Activated naive CD4-positive, alpha-beta T cell treated with anti-CD3 and anti-CD28 coated beads for 36 hours (primary cell): ENCODE data around the gene KCNQ4. TPM values are rescaled to one million over a fixed set of nuclear protein-coding genes. Genes with fewer than 3 reads are reported as not detected.

Source experiments
- CTCF ChIA-PET: fragments of 350-600 bp; sonication (Branson Sonifier 250); formaldehyde crosslinking; loops from one replicate; lab custom pipeline; 2021; ENCODE audit warnings: antibody characterized with exemption; lab: Charles Lee
- DNase-seq: peaks from one replicate; pipeline ENCODE4 v3.0.0-alpha.2; 2020
- H3K27ac Mint-ChIP-seq: one replicate; pipeline ENCODE4 v1.8.0; 2021; ENCODE audit warnings: mild to moderate bottlenecking, mixed read lengths
- H3K27me3 Mint-ChIP-seq: one replicate; pipeline ENCODE4 v1.8.0; 2021; ENCODE audit warnings: low read depth, mixed read lengths
- H3K36me3 Mint-ChIP-seq: one replicate; pipeline ENCODE4 v1.8.0; 2021; ENCODE audit warnings: low read depth, mixed read lengths
- H3K4me1 Mint-ChIP-seq: one replicate; pipeline ENCODE4 v1.8.0; 2021; ENCODE audit warnings: low read depth, mixed read lengths
- H3K4me3 Mint-ChIP-seq: one replicate; pipeline ENCODE4 v1.8.0; 2021; ENCODE audit warnings: mild to moderate bottlenecking, moderate library complexity, mixed read lengths
- H3K9me3 Mint-ChIP-seq: one replicate; pipeline ENCODE4 v1.8.0; 2021; ENCODE audit warnings: mixed read lengths
- intact Hi-C: fragments of 100-400 bp; cut with micrococcal nuclease; formaldehyde crosslinking; loops from one replicate; pipeline ENCODE4 v1.15.1; 2023
- total RNA-seq, 2 experiments: library from RNA; stranded (reverse); gene quantifications; one replicate each; pipeline ENCODE4 v1.2.3, GENCODE V29; 2021

KCNQ4 gene
- total RNA-seq, 2 experiments from 2014 or later = 0.49 to 0.50 TPM

- Mint-ChIP-seq H3K27ac (no peak overlapping the region), H3K4me1 (peaks cover 20% of the 10 kb centered on the region), H3K27me3 (no peaks in the 10 kb centered on the region), H3K4me3 (peak overlapping the region; percentile 15), H3K9me3 (no peaks in the 10 kb centered on the region), H3K36me3 (no peaks in the 10 kb centered on the region)
- no peak for DNase-seq
- intact Hi-C loops = loop anchor here (1.0 to 5.0 kb wide), 3 partner anchors 16 to 135 kb away; partner anchors contain the start of genes CITED4 and RIMS3
- CTCF ChIA-PET = interaction anchor here (1.4 kb wide), 1 partner anchor 46 kb away, joined by 4 read pairs; no protein-coding TSS in a partner anchor
Measured at GRCh38 chr1:40802742-40803113, 19.1 kb downstream of the KCNQ4 start.

- Mint-ChIP-seq H3K36me3 (no peaks in the 10 kb centered on the region), H3K27ac (no peak overlapping the region), H3K4me3 (no peak overlapping the region), H3K27me3 (no peaks in the 10 kb centered on the region), H3K9me3 (no peaks in the 10 kb centered on the region), H3K4me1 (peaks cover 18% of the 10 kb centered on the region)
- no peak for DNase-seq
- CTCF ChIA-PET = interaction anchor here (1.0 to 1.4 kb wide), 2 partner anchors 46 to 149 kb away, joined by 3 to 4 read pairs; no protein-coding TSS in a partner anchor
- intact Hi-C loops = loop anchor here (2.0 to 5.0 kb wide), 2 partner anchors 15 to 136 kb away; partner anchors contain the start of gene RIMS3
Measured at GRCh38 chr1:40803447-40803846, 19.9 kb downstream of the KCNQ4 start.

GRCh38 chr1:40803902-40804301, 20.3 kb downstream of the KCNQ4 start:
- Mint-ChIP-seq H3K9me3 (no peaks in the 10 kb centered on the region), H3K4me1 (peaks cover 22% of the 10 kb centered on the region), H3K27me3 (no peaks in the 10 kb centered on the region), H3K36me3 (no peaks in the 10 kb centered on the region), H3K4me3 (no peak overlapping the region), H3K27ac (no peak overlapping the region)
- CTCF ChIA-PET = interaction anchor here (1.0 to 1.4 kb wide), 3 partner anchors 29 to 149 kb away, joined by 3 to 4 read pairs (median 3); no protein-coding TSS in a partner anchor
- intact Hi-C loops = loop anchor here (2.0 to 5.0 kb wide), 2 partner anchors 15 to 137 kb away; partner anchors contain the start of gene RIMS3
- DNase-seq = no peak

DNA sequence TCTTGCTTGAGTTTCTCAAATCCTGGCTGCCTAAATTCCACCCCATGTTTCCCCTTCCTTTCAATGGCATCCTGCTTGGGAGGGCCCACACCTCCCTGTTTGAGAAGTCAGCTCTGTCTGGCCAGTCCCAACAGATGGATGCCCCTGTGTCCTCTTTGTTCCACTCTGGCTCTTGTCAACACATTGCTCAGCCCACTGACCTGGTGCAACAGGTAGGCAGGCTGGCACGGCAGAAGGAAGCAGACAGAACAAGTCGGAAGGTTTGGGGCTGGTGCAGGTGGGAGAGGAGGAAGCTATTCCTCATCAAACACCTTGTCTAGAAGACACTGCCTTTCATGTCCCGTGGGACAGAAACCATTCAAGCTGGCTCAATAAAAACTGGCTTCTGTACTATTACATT, 22.7 kb downstream of the KCNQ4 start:
- Mint-ChIP-seq H3K9me3 (no peaks in the 10 kb centered on the region), H3K4me1 (peaks cover 30% of the 10 kb centered on the region), H3K27me3 (no peaks in the 10 kb centered on the region), H3K4me3 (no peak overlapping the region), H3K36me3 (no peaks in the 10 kb centered on the region), H3K27ac (no peak overlapping the region)
- intact Hi-C loops = no loop called here
- CTCF ChIA-PET = interaction anchor here (1.0 kb wide), 1 partner anchor 146 kb away, joined by 3 read pairs; no protein-coding TSS in a partner anchor
- DNase-seq = no peak

DNA sequence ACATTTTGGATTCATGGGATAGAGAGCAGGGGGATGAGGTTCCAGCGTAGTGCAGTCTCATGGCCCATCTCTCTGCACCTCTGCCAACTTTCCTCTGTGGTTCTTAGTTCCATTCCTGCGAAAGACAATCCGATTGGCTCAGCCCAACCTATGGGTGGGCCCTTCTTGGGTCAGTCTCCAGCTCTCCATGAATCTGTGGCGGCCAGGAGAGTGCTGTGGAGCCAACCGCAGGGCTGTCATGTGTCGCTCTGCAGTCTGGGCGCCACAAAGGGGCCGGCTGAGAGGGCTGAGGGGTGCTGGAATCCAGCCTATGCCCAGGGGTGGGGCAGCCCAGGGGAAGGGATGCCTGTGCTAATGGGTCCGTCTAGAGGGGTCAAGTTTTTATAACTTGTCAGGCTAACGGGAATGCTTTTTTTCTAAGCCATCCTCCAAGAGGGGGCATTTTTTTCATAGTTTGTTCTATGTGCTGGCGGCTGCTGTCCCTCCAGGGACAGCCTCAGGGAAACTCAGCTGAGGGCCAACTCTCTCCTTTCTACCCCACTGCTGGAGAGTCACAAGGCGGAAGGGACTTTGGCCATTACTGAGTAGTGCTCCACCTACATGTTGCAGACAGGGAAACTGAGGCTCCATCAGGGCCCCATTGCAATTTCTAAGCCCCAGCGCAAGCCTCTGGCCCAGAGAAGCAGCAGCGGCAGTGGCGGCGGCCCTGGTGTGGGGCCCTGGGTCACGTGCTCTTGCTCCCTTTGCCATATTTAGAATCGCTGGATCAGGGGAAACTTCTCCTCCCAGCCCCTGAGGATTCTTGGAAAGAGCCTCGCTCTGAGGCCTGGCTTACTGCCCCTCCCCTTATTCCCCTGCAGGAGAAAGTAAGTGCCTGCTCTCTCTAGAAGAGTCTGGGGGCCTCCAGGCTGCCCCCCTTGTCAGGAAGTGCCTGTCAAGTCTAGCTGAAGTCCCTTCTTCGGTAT, 23.4 kb downstream of the KCNQ4 start:
- intact Hi-C loops = no loop called here
- Mint-ChIP-seq H3K27me3 (no peaks in the 10 kb centered on the region), H3K4me1 (peaks cover 22% of the 10 kb centered on the region), H3K4me3 (no peak overlapping the region), H3K36me3 (no peaks in the 10 kb centered on the region), H3K9me3 (no peaks in the 10 kb centered on the region), H3K27ac (no peak overlapping the region)
- CTCF ChIA-PET = interaction anchor here (1.0 kb wide), 1 partner anchor 146 kb away, joined by 3 read pairs; no protein-coding TSS in a partner anchor
- DNase-seq = no peak

GRCh38 chr1:40808002-40808401, 24.4 kb downstream of the KCNQ4 start:
- no peak overlapping the region for H3K27ac Mint-ChIP-seq
- intact Hi-C loops = no loop called here
- CTCF ChIA-PET = no interaction called here
- H3K4me3 Mint-ChIP-seq = no peak overlapping the region
- DNase-seq = no peak
- no peaks in the 10 kb centered on the region for H3K27me3 Mint-ChIP-seq
- H3K9me3 Mint-ChIP-seq = no peaks in the 10 kb centered on the region
- peaks cover 19% of the 10 kb centered on the region for H3K4me1 Mint-ChIP-seq
- H3K36me3 Mint-ChIP-seq = no peaks in the 10 kb centered on the region

GRCh38 chr1:40808444-40808843, 24.9 kb downstream of the KCNQ4 start:
- DNase-seq = no peak
- Mint-ChIP-seq H3K9me3 (no peaks in the 10 kb centered on the region), H3K27ac (no peak overlapping the region), H3K4me3 (no peak overlapping the region), H3K36me3 (no peaks in the 10 kb centered on the region), H3K27me3 (no peaks in the 10 kb centered on the region), H3K4me1 (peaks cover 19% of the 10 kb centered on the region)
- intact Hi-C loops = no loop called here
- CTCF ChIA-PET = no interaction called here

- no peaks in the 10 kb centered on the region for H3K9me3 Mint-ChIP-seq
- H3K27ac Mint-ChIP-seq = peak overlapping the region; percentile 68
- H3K27me3 Mint-ChIP-seq = no peaks in the 10 kb centered on the region
- no peak overlapping the region for H3K4me3 Mint-ChIP-seq
- H3K36me3 Mint-ChIP-seq = no peaks in the 10 kb centered on the region
- CTCF ChIA-PET = interaction anchor here (1.0 kb wide), 1 partner anchor 142 kb away, joined by 3 read pairs; no protein-coding TSS in a partner anchor
- intact Hi-C loops = no loop called here
- no peak for DNase-seq
- peaks cover 19% of the 10 kb centered on the region for H3K4me1 Mint-ChIP-seq
Measured at GRCh38 chr1:40808909-40809308, 25.3 kb downstream of the KCNQ4 start.

- no peak for DNase-seq
- Mint-ChIP-seq H3K9me3 (no peaks in the 10 kb centered on the region), H3K27ac (no peak overlapping the region), H3K4me3 (no peak overlapping the region), H3K36me3 (no peaks in the 10 kb centered on the region), H3K27me3 (no peaks in the 10 kb centered on the region), H3K4me1 (peaks cover 19% of the 10 kb centered on the region)
- CTCF ChIA-PET = interaction anchor here (0.9 to 2.2 kb wide), 2 partner anchors 37 to 39 kb away, joined by 3 to 9 read pairs; no protein-coding TSS in a partner anchor
- intact Hi-C loops = no loop called here
Measured at GRCh38 chr1:40810927-40811326, 27.3 kb downstream of the KCNQ4 start.

DNA sequence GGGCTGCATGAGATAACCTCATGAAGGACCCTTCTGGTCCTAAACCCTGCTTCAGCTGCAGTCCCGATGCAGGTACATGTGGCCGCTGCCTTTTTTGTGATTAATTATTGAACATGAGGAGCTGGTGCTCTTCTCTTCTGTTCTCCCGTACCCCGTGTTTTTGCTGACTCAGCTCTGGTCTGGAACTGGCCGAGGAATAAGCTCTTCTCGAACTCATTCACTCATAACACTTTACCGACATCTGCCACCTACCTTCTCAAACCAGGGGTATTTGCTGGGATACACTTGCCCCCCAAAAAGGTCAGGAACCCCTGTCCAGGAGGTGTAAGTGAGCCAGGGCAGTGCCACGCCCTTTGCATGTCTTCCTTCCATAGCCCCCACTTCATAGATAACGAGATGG, 31.8 kb downstream of the KCNQ4 start:
- intact Hi-C loops = no loop called here

GRCh38 chr1:40817791-40818263, 34.2 kb downstream of the KCNQ4 start:
- Mint-ChIP-seq H3K27ac (no peak overlapping the region), H3K36me3 (no peaks in the 10 kb centered on the region), H3K27me3 (no peaks in the 10 kb centered on the region), H3K4me1 (peaks cover 12% of the 10 kb centered on the region), H3K4me3 (peak overlapping the region; percentile 75), H3K9me3 (no peaks in the 10 kb centered on the region)
- CTCF ChIA-PET = no interaction called here
- DNase-seq = no peak
- intact Hi-C loops = loop anchor here (1.0 to 2.0 kb wide), 2 partner anchors 15 to 44 kb away; partner anchors contain the start of gene CITED4

More for the DNA sequence above, 31.8 kb downstream of the KCNQ4 start:
- H3K4me1 Mint-ChIP-seq = peaks cover 13% of the 10 kb centered on the region
- H3K27me3 Mint-ChIP-seq = no peaks in the 10 kb centered on the region
- CTCF ChIA-PET = interaction anchor here (0.9 kb wide), 1 partner anchor 41 kb away, joined by 5 read pairs; no protein-coding TSS in a partner anchor
- no peak for DNase-seq
- no peaks in the 10 kb centered on the region for H3K36me3 Mint-ChIP-seq
- no peak overlapping the region for H3K4me3 Mint-ChIP-seq
- H3K27ac Mint-ChIP-seq = no peak overlapping the region
- no peaks in the 10 kb centered on the region for H3K9me3 Mint-ChIP-seq
